Heart left ventricle (tissue), 13 donors: ENCODE results near the gene EPB41L4B.

Source experiments
- CTCF ChIP-seq, 12 donors: fragments of 200-600 bp; sonication (generic) in 4 of 12; IDR thresholded peaks; one replicate each; pipeline versions ENCODE4 v1.5.0 to v1.8.0; 2018 to 2022; ENCODE audit warnings: antibody characterized with exemption in 12 of 12, mild to moderate bottlenecking in 5 of 12
- POLR2A ChIP-seq, 2 donors: fragments of 450-650 bp; IDR thresholded peaks; one replicate each; pipeline ENCODE4 v1.6.1; 2017; ENCODE audit warnings: antibody characterized with exemption in 2 of 2, mild to moderate bottlenecking in 2 of 2, moderate library complexity in 2 of 2
- donor health status: ischemic (EF 13 %, LVEDD 7.1; RV severe dilation, severe dysfunction).
- donor health status: DM: no; HTN: yes; CAD: no.
- donor health status: DM: no; HTN: no; CAD: no.
- donor health status: ischemic (EF 25% LVEDD 6.9; RV normal size, moderate dysfunction).
- donor health status: ischemic (EF 25% LVEDD 5.7; RV mildly dilated, moderate dysfunction).
- donor health status: ischemic (EF 35%, LVEDD 5.7; RV mildly dilated, moderate dysfunction).
- donor health status: nonischemic (EF 11% LVEDD 7.7; RV severe dilation, severe dysfunction).
- donor health status: DM: yes; HTN: yes; CAD: no.
- donor health status: PGD.
- donor health status: ischemic (EF 29% LVEDD 5.4; RV normal size, mild dysfunction).
- donor health status: nonischemic (EF 23%, LVEDD 6.1; RV moderate dilation, normal function).

GRCh38 chr9:109307380-109308240, 13.2 kb downstream of the EPB41L4B start:
- TF ChIP-seq CTCF (IDR thresholded peaks at IDR 0.05) (no peak), POLR2A (IDR thresholded peaks at IDR 0.05) (no peak)
